GM12878 (cell line): ENCODE results near the gene KCTD16. TPM values are rescaled to one million over a fixed set of nuclear protein-coding genes. Genes with fewer than 3 reads are reported as not detected.

Experiments used
- ATAC-seq: fragments of 200-7000 bp; cut with Tn5 transposase; 3 replicates; pipeline ENCODE4 v1.9.1; 2020; ENCODE audit warnings: mild to moderate bottlenecking, moderate library complexity
- BruUV-seq: library from RNA; stranded (reverse); fragments of 400-500 nt; replicated peaks from 2 replicates; lab custom pipeline; 2021; lab: Mats Ljungman, UMichigan
- CTCF ChIA-PET: fragments of 300-600 bp; sonication (Branson Sonifier 250); formaldehyde crosslinking; extraction: SDS; loops from one replicate; lab custom pipeline; 2021; ENCODE audit warnings: inconsistent platforms; lab: Yijun Ruan, JAX
- POLR2A ChIA-PET: fragments of 350-600 bp; formaldehyde crosslinking; extraction: SDS; loops from one replicate; lab custom pipeline; 2021; ENCODE audit warnings: inconsistent platforms; lab: Charles Lee
- RAD21 ChIA-PET: fragments of 300-600 bp; sonication (Branson Sonifier 250); formaldehyde crosslinking; loops from one replicate; lab custom pipeline; 2023; ENCODE audit warnings: antibody characterized with exemption; ENCODE audit not compliant: unreplicated experiment; lab: Charles Lee
- SMC1A ChIA-PET: fragments of 300-600 bp; sonication (Branson Sonifier 250); formaldehyde crosslinking; loops from one replicate; lab custom pipeline; 2023; ENCODE audit not compliant: unreplicated experiment, uncharacterized antibody; lab: Charles Lee
- DNase-seq: peaks from one replicate; pipeline ENCODE4 v3.0.0-alpha.2; 2011; ENCODE audit warnings: low read depth, low spot score
- FAIRE-seq: peaks from 3 replicates; lab custom pipeline; 2011; peaks lifted over from hg19 to GRCh38; lab: Jason Lieb, UNC
- H2AFZ ChIP-seq: 2 replicates; pipeline ENCODE4 v1.6.0; 2011; ENCODE audit warnings: low read depth, low read length, control low read depth; ENCODE audit not compliant: control insufficient read depth
- H3K27ac ChIP-seq: 2 replicates; pipeline ENCODE4 v1.5.1; 2011; ENCODE audit warnings: control low read depth; ENCODE audit not compliant: control insufficient read depth, insufficient read depth
- H3K27me3 ChIP-seq, 2 experiments: replicated peaks in 1 of 2; 2 replicates each; pipeline versions ENCODE4 v1.6.0 to v1.6.1; 2011; ENCODE audit warnings: low read length in 1 of 2; ENCODE audit not compliant: control insufficient read depth in 2 of 2, insufficient read depth in 2 of 2
- H3K36me3 ChIP-seq, 2 experiments: 2 replicates each; pipeline ENCODE4 v1.5.1; 2011; ENCODE audit warnings: low read length in 1 of 2; ENCODE audit not compliant: control insufficient read depth in 2 of 2, insufficient read depth in 2 of 2
- H3K4me1 ChIP-seq: 2 replicates; pipeline ENCODE4 v1.6.1; 2011; ENCODE audit warnings: mild to moderate bottlenecking, low read length, moderate library complexity, mixed read lengths; ENCODE audit not compliant: control insufficient read depth, insufficient read depth
- H3K4me2 ChIP-seq: 2 replicates; pipeline ENCODE4 v1.6.0; 2011; ENCODE audit warnings: control low read depth; ENCODE audit not compliant: control insufficient read depth, insufficient read depth
- H3K4me3 ChIP-seq: fragments of 200-600 bp; sonication (generic); 2 replicates; pipeline ENCODE4 v1.5.1; 2016
- H3K79me2 ChIP-seq: 2 replicates; pipeline ENCODE4 v1.6.0; 2011; ENCODE audit warnings: low read length; ENCODE audit not compliant: control insufficient read depth, insufficient read depth
- H3K9ac ChIP-seq: 2 replicates; pipeline ENCODE4 v1.8.0; 2011; ENCODE audit warnings: low read length, control low read depth, mixed read lengths; ENCODE audit not compliant: control insufficient read depth, insufficient read depth
- H3K9me3 ChIP-seq: replicated peaks from 3 replicates; pipeline ENCODE4 v1.5.1; 2011; ENCODE audit warnings: mild to moderate bottlenecking, low read length; ENCODE audit not compliant: control insufficient read depth, insufficient read depth
- H4K20me1 ChIP-seq: 2 replicates; pipeline ENCODE4 v1.6.0; 2011; ENCODE audit not compliant: control insufficient read depth, insufficient read depth
- ASH2L ChIP-seq: fragments of 300-600, 200-600 bp; sonication (generic); IDR thresholded peaks from 2 replicates; pipeline ENCODE4 v1.6.1; 2017; ENCODE audit warnings: low read depth, mild to moderate bottlenecking, borderline replicate concordance
- E2F8 ChIP-seq: fragments of 450-650 bp; IDR thresholded peaks from 2 replicates; pipeline ENCODE4 v1.6.1; 2018; ENCODE audit warnings: mild to moderate bottlenecking, low read depth, moderate library complexity; ENCODE audit not compliant: partially characterized antibody
- ESRRA ChIP-seq: IDR thresholded peaks from 2 replicates; pipeline ENCODE4 v1.6.1; 2012; ENCODE audit warnings: mild to moderate bottlenecking, low read length, improper control_type of control experiment
- HDAC2 ChIP-seq: fragments of 200-600 bp; sonication (generic); IDR thresholded peaks from 2 replicates; pipeline ENCODE4 v1.6.1; 2017
- MLLT1 ChIP-seq: fragments of 450-650 bp; IDR thresholded peaks from 2 replicates; pipeline ENCODE4 v1.6.1; 2016; ENCODE audit warnings: mild to moderate bottlenecking
- NFYB ChIP-seq: IDR thresholded peaks from 2 replicates; pipeline ENCODE4 v1.6.1; 2011; ENCODE audit warnings: low read depth, mild to moderate bottlenecking, low read length, improper control_type of control experiment, moderate library complexity; ENCODE audit not compliant: insufficient read depth
- PAX8 ChIP-seq: fragments of 450-650 bp; IDR thresholded peaks from 2 replicates; pipeline ENCODE4 v1.6.1; 2017; ENCODE audit warnings: mild to moderate bottlenecking, moderate library complexity
- RB1 ChIP-seq: fragments of 450-650 bp; formaldehyde crosslinking; IDR thresholded peaks from 2 replicates; pipeline ENCODE4 v1.6.1; 2017; ENCODE audit warnings: mild to moderate bottlenecking, borderline replicate concordance
- SMAD5 ChIP-seq: IDR thresholded peaks from 2 replicates; pipeline ENCODE4 v1.6.1; 2016; ENCODE audit warnings: antibody characterized with exemption, low read depth
- SMARCA5 ChIP-seq: fragments of 450-650 bp; IDR thresholded peaks from 2 replicates; pipeline ENCODE4 v1.6.1; 2017; ENCODE audit warnings: mild to moderate bottlenecking
- TAF1 ChIP-seq: IDR thresholded peaks from 2 replicates; pipeline ENCODE4 v1.6.1; 2011; ENCODE audit warnings: mild to moderate bottlenecking, low read depth, low read length, borderline replicate concordance
- TARDBP ChIP-seq: IDR thresholded peaks from 2 replicates; pipeline ENCODE4 v1.6.1; 2016; ENCODE audit warnings: borderline replicate concordance
- WGBS: methylation state at CpG from one replicate; pipeline ENCODE4 v1.1.6; 2016; ENCODE audit warnings: low lambda C conversion rate; ENCODE audit not compliant: insufficient replicate concordance, insufficient coverage; ENCODE audit errors: missing lambda C conversion rate; 5-methylcytosine and 5-hydroxymethylcytosine counted together
- in situ Hi-C: fragments of 300-500 bp; cut with MboI; formaldehyde crosslinking; loops from 9 replicates; pipeline ENCODE4 v1.14.3; 2018; ENCODE audit warnings: mixed read lengths
- intact Hi-C: fragments of 100-400 bp; cut with micrococcal nuclease; formaldehyde crosslinking; loops from one replicate; pipeline ENCODE4 v1.14.2; 2022; ENCODE audit not compliant: unreplicated experiment
- polyA plus RNA-seq, 11 experiments: library from polyadenylated mRNA; depleted of rRNA in 4 of 11; unstranded in 6 of 11; stranded (reverse) in 5 of 11; fragments of >200 nt; fragmentation: Nextera tagmentation in 4 of 11; fragmentation: Illumina TruSeq in 1 of 11; extraction: Ambion mirVana in 4 of 11; extraction: Trizol in 1 of 11; gene quantifications; 1 replicate in 1 of 11; 2 replicates in 10 of 11; pipeline versions ENCODE4 v1.2.1 to v1.2.3, GENCODE V29; 2011 to 2016; ENCODE audit warnings: inconsistent platforms in 2 of 11, missing spikeins in 2 of 11, low read depth in 1 of 11
- total RNA-seq, 4 experiments: library from RNA; depleted of rRNA in 3 of 4; stranded (reverse); fragments of >200 nt in 3 of 4; fragmentation: Illumina TruSeq in 1 of 4; extraction: Trizol in 1 of 4; gene quantifications; 2 replicates each; pipeline versions ENCODE4 v1.2.1 to v1.2.3, GENCODE V29; 2013 to 2021
- TF ChIP-seq, protein P1 (sequence below): IDR thresholded peaks from 2 replicates; pipeline ENCODE4 v1.6.1; 2012; ENCODE audit warnings: low read depth, low read length, improper control_type of control experiment
- TF ChIP-seq, protein P2 (sequence below): IDR thresholded peaks from 2 replicates; pipeline ENCODE4 v1.6.1; 2012; ENCODE audit warnings: mild to moderate bottlenecking, low read depth, low read length

The KCTD16 gene
- total and polyA plus RNA-seq, 10 of the 15 experiments (the other 5 are each of a cell fraction or from before 2014, with no cell fraction given): 0.03 to 0.10 (median 0.06) TPM; not detected in 3

DNA sequence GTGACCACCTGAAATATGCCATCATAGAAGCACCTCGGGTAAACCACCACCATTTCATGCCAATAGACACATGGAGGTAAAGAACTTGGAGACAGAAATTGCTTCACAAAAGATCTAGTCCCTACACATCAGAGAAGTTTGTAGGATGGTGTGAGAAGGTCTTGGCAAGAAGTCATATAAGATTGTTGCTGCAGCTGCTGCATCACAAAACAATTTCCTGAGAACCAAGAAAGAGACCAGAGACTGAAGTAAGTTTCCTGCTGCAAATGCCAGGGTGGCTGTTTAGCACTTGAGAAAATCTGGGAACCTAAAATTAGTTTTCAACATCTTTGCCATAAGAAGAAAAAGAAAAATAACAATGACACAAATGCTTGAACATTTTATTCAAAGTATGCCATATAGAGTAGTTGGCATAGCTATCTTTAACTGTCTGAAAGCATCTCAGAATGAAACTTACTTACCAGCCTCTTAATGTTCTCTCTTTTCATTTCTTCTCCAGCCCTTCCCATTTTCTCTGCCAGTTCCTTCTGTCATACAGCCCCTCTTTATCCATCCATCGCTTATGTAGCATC is 114.3 kb downstream of the KCTD16 start:
- Histone ChIP-seq H3K27me3 (no peaks in the 10 kb centered on the region), H3K36me3 (no peaks in the 10 kb centered on the region), H3K9ac (no peak overlapping the region), H3K9me3 (no peaks in the 10 kb centered on the region), H3K4me1 (no peaks in the 10 kb centered on the region), H3K27ac (no peak overlapping the region), H3K79me2 (no peaks in the 10 kb centered on the region), H2AFZ (no peak overlapping the region), H3K4me3 (no peak overlapping the region), H4K20me1 (no peaks in the 10 kb centered on the region), H3K4me2 (no peak overlapping the region)
- ChIA-PET RAD21 (no interaction called here), POLR2A (no interaction called here), CTCF (no interaction called here), SMC1A (interaction anchor here (0.6 to 0.9 kb wide), 3 partner anchors 16 to 586 kb away, joined by 3 to 6 read pairs (median 3); no protein-coding TSS in a partner anchor)
- WGBS: 3% methylated on average over 2 of the region's 2 CpGs
- BruUV-seq: no TSS peak
- FAIRE-seq (no peak), DNase-seq (no peak), ATAC-seq (no peak)
- no peak for TF ChIP-seq SMARCA5
- TF ChIP-seq HDAC2: no peak
- TF ChIP-seq, protein P1, sequence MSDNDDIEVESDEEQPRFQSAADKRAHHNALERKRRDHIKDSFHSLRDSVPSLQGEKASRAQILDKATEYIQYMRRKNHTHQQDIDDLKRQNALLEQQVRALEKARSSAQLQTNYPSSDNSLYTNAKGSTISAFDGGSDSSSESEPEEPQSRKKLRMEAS: no peak
- TF ChIP-seq ESRRA: no peak
- no peak for TF ChIP-seq SMAD5
- no peak for TF ChIP-seq PAX8
- TF ChIP-seq NFYB: no peak
- TF ChIP-seq TAF1: no peak
- TF ChIP-seq E2F8: no peak
- no peak for TF ChIP-seq RB1
- TF ChIP-seq MLLT1: no peak
- TF ChIP-seq ASH2L: no peak
- TF ChIP-seq, protein P2, sequence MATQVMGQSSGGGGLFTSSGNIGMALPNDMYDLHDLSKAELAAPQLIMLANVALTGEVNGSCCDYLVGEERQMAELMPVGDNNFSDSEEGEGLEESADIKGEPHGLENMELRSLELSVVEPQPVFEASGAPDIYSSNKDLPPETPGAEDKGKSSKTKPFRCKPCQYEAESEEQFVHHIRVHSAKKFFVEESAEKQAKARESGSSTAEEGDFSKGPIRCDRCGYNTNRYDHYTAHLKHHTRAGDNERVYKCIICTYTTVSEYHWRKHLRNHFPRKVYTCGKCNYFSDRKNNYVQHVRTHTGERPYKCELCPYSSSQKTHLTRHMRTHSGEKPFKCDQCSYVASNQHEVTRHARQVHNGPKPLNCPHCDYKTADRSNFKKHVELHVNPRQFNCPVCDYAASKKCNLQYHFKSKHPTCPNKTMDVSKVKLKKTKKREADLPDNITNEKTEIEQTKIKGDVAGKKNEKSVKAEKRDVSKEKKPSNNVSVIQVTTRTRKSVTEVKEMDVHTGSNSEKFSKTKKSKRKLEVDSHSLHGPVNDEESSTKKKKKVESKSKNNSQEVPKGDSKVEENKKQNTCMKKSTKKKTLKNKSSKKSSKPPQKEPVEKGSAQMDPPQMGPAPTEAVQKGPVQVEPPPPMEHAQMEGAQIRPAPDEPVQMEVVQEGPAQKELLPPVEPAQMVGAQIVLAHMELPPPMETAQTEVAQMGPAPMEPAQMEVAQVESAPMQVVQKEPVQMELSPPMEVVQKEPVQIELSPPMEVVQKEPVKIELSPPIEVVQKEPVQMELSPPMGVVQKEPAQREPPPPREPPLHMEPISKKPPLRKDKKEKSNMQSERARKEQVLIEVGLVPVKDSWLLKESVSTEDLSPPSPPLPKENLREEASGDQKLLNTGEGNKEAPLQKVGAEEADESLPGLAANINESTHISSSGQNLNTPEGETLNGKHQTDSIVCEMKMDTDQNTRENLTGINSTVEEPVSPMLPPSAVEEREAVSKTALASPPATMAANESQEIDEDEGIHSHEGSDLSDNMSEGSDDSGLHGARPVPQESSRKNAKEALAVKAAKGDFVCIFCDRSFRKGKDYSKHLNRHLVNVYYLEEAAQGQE: no peak
- TF ChIP-seq TARDBP: no peak
- intact Hi-C loops: no loop called here
- in situ Hi-C loops: no loop called here
